PFSK-1 (cell line): ENCODE results near the gene ACTL7A.

ENCODE experiments used
- FOXP2 ChIP-seq: optimal IDR thresholded peaks from 2 replicates; pipeline ENCODE3; 2011; ENCODE audit warnings: borderline replicate concordance, control low read depth, inconsistent platforms; ENCODE audit not compliant: insufficient read depth; ENCODE audit errors: extremely low read length, extremely low read depth
- POLR2AphosphoS5 ChIP-seq: IDR thresholded peaks from 2 replicates; pipeline ENCODE4 v1.6.1; 2012; ENCODE audit warnings: low read depth, mild to moderate bottlenecking, control low read depth, low read length, moderate library complexity
- REST ChIP-seq, 2 experiments: IDR thresholded peaks; 2 replicates each; pipeline versions ENCODE4 v1.6.1 to v1.8.0; 2011 to 2012; ENCODE audit warnings: low read depth in 2 of 2, low read length in 2 of 2, control low read depth in 1 of 2, inconsistent platforms in 1 of 2, mild to moderate bottlenecking in 1 of 2, moderate library complexity in 1 of 2; ENCODE audit not compliant: insufficient read depth in 1 of 2
- SIN3A ChIP-seq: IDR thresholded peaks from 2 replicates; pipeline ENCODE4 v1.6.1; 2012; ENCODE audit warnings: mild to moderate bottlenecking, low read length, moderate library complexity, borderline replicate concordance; ENCODE audit not compliant: insufficient read depth
- TAF1 ChIP-seq: IDR thresholded peaks from 2 replicates; pipeline ENCODE4 v1.6.1; 2012; ENCODE audit warnings: low read length, control low read depth, borderline replicate concordance; ENCODE audit not compliant: insufficient read depth

- TF ChIP-seq TAF1: no peak
- TF ChIP-seq REST (IDR thresholded peaks at IDR 0.05; ENCODE audit: insufficient read depth in 1 of 2, low read depth in 2 of 2, low read length in 2 of 2): no peak
- no peak for TF ChIP-seq POLR2AphosphoS5
- no peak for TF ChIP-seq SIN3A
- no peak for TF ChIP-seq FOXP2
Observed at GRCh38 chr9:108857572-108857971, 4.5 kb upstream of the ACTL7A start.
